ENCODE results near the gene PKD2L1. TPM values are rescaled to one million over a fixed set of nuclear protein-coding genes. Genes with fewer than 3 reads are reported as not detected.

Gene PKD2L1
- total and polyA plus RNA-seq, 2 donors (not counting 1 experiment from before 2014, with no cell fraction given), result 0.37 TPM; not detected in 1

GRCh38 chr10:100325158-100325557 lies 4.9 kb downstream of the PKD2L1 start:
- ChIA-PET CTCF (interaction anchor here (2.4 to 4.3 kb wide), 2 partner anchors 13 to 108 kb away, joined by 12 to 37 read pairs; no protein-coding TSS in a partner anchor), POLR2A (no interaction called here)
- peak overlapping the region in 1 of 2 donors; percentile 92 for H3K27ac ChIP-seq (ENCODE audit: low read length in 2 of 2)
- H3K27ac Mint-ChIP-seq, result peak overlapping the region; percentile 61
- H2AFZ ChIP-seq (ENCODE audit: insufficient read depth, low read depth, low read length, poor library complexity, severe bottlenecking), result no peak overlapping the region
- no peak for TF ChIP-seq EZH2 (IDR thresholded peaks at IDR 0.05; ENCODE audit: borderline replicate concordance, insufficient read depth, low read depth, low read length, poor library complexity, severe bottlenecking)
- TF ChIP-seq, protein P1, sequence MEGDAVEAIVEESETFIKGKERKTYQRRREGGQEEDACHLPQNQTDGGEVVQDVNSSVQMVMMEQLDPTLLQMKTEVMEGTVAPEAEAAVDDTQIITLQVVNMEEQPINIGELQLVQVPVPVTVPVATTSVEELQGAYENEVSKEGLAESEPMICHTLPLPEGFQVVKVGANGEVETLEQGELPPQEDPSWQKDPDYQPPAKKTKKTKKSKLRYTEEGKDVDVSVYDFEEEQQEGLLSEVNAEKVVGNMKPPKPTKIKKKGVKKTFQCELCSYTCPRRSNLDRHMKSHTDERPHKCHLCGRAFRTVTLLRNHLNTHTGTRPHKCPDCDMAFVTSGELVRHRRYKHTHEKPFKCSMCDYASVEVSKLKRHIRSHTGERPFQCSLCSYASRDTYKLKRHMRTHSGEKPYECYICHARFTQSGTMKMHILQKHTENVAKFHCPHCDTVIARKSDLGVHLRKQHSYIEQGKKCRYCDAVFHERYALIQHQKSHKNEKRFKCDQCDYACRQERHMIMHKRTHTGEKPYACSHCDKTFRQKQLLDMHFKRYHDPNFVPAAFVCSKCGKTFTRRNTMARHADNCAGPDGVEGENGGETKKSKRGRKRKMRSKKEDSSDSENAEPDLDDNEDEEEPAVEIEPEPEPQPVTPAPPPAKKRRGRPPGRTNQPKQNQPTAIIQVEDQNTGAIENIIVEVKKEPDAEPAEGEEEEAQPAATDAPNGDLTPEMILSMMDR (IDR thresholded peaks at IDR 0.05), result no peak
- H3K9me3 ChIP-seq (ENCODE audit: control extremely low read depth in 1 of 3, control insufficient read depth in 2 of 3, insufficient read depth in 1 of 3, low read length in 2 of 3), result no peaks in the 10 kb centered on the region
- ATAC-seq (ENCODE audit: low read depth), result no peak
- no peaks in the 10 kb centered on the region for H4K20me1 ChIP-seq (ENCODE audit: control insufficient read depth, insufficient read depth, low read length, poor library complexity, severe bottlenecking)
- no peaks in the 10 kb centered on the region for H3K9me3 Mint-ChIP-seq (ENCODE audit: insufficient read depth)
- intact Hi-C loops (cut with micrococcal nuclease), result no loop called here
- peaks cover 29% of the 10 kb centered on the region for H3K4me1 Mint-ChIP-seq
- peaks cover 0 to under 1% (median 0%) of the 10 kb centered on the region in 4 experiments for H3K27me3 ChIP-seq (replicated peaks in 1 of 4; ENCODE audit: control extremely low read depth in 1 of 4, control insufficient read depth in 3 of 4, insufficient read depth in 4 of 4, low read length in 3 of 4)
- WGBS (ENCODE audit: insufficient coverage), result 79% methylated on average over 5 of the region's 7 CpGs
- no peak for DNase-seq
- no peaks in the 10 kb centered on the region for H3K36me3 ChIP-seq (replicated peaks in 1 of 2; ENCODE audit: control extremely low read depth in 1 of 2, control insufficient read depth in 1 of 2, extremely low read depth in 1 of 2, insufficient read depth in 2 of 2, low read length in 1 of 2)
- H3K4me3 Mint-ChIP-seq, result no peak overlapping the region
- H3K4me2 ChIP-seq (replicated peaks; ENCODE audit: low read depth, low read length, poor library complexity, severe bottlenecking), result no peak overlapping the region
- H3K79me2 ChIP-seq (ENCODE audit: control insufficient read depth, insufficient read depth, low read length), result no peaks in the 10 kb centered on the region
- no peak overlapping the region for H3K4me3 ChIP-seq (ENCODE audit: control extremely low read depth in 1 of 5, extremely low read depth in 1 of 5, insufficient read depth in 1 of 5, low read depth in 2 of 5, low read length in 4 of 5)
- no peak overlapping the region for H3K9ac ChIP-seq (ENCODE audit: low read length)
- peaks cover 22 to 23% of the 10 kb centered on the region in 2 donors for H3K4me1 ChIP-seq (ENCODE audit: control insufficient read depth in 2 of 2, insufficient read depth in 2 of 2, low read length in 2 of 2)
- peaks cover 2% of the 10 kb centered on the region for H3K27me3 Mint-ChIP-seq

DNA sequence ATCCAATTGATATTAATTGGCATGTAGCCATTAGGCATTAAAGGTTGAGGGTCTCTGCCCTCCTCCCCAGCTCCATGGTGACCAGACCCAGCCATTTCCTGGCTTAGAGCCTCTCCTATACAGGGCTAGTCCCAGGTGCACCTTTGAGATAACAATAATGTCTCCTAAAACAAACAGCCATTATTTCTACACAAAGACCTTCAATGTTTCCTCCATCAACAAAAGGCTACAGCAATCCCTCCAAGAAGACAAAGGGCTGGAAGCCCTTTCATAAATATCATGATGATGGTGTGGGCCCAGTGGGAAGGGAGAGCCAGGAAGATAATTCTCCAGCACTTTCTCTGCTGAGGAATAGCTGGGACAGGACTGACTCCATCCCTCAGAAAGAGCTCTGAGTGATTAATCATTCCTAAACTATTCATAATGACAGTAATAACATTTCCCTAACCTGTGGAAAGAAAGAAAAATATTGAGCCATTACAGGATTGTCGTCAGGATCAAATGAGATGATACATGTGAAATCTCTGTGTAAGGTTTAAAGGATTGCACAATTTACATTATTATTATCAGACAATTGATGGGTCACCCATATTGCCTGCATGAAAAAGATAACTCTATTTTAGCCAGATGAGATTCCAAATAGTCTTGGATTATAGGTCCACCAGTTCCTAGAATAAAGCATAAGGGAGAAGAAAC lies 10.2 kb downstream of the PKD2L1 start:
- peaks cover 33% of the 10 kb centered on the region for H3K27me3 Mint-ChIP-seq
- no CpG with 5 or more reads among the region's 1 CpG for WGBS (ENCODE audit: insufficient coverage)
- POLR2A ChIA-PET, result no interaction called here
- no peak overlapping the region for H2AFZ ChIP-seq (ENCODE audit: insufficient read depth, low read depth, low read length, poor library complexity, severe bottlenecking)
- no peak overlapping the region for H3K27ac ChIP-seq (ENCODE audit: low read length in 2 of 2)
- H3K9ac ChIP-seq (ENCODE audit: low read length), result no peak overlapping the region
- CTCF ChIA-PET, result no interaction called here
- DNase-seq (no peak), ATAC-seq (ENCODE audit: low read depth) (no peak)
- H3K4me1 Mint-ChIP-seq, result no peaks in the 10 kb centered on the region
- no peaks in the 10 kb centered on the region for H3K79me2 ChIP-seq (ENCODE audit: control insufficient read depth, insufficient read depth, low read length)
- no peaks in the 10 kb centered on the region for H3K9me3 ChIP-seq (ENCODE audit: control extremely low read depth in 1 of 3, control insufficient read depth in 2 of 3, insufficient read depth in 1 of 3, low read length in 2 of 3)
- H3K36me3 ChIP-seq (replicated peaks in 1 of 2; ENCODE audit: control extremely low read depth in 1 of 2, control insufficient read depth in 1 of 2, extremely low read depth in 1 of 2, insufficient read depth in 2 of 2, low read length in 1 of 2), result no peaks in the 10 kb centered on the region
- H3K9me3 Mint-ChIP-seq (ENCODE audit: insufficient read depth), result no peaks in the 10 kb centered on the region
- intact Hi-C loops (cut with micrococcal nuclease), result no loop called here
- H3K27ac Mint-ChIP-seq, result no peak overlapping the region
- no peaks in the 10 kb centered on the region for H4K20me1 ChIP-seq (ENCODE audit: control insufficient read depth, insufficient read depth, low read length, poor library complexity, severe bottlenecking)
- peaks cover 0 to 18% (median 5%) of the 10 kb centered on the region in 4 experiments for H3K27me3 ChIP-seq (replicated peaks in 1 of 4; ENCODE audit: control extremely low read depth in 1 of 4, control insufficient read depth in 3 of 4, insufficient read depth in 4 of 4, low read length in 3 of 4)
- H3K4me1 ChIP-seq (ENCODE audit: control insufficient read depth in 2 of 2, insufficient read depth in 2 of 2, low read length in 2 of 2), result no peaks in the 10 kb centered on the region
- no peak overlapping the region for H3K4me3 Mint-ChIP-seq
- H3K4me3 ChIP-seq (ENCODE audit: control extremely low read depth in 1 of 5, extremely low read depth in 1 of 5, insufficient read depth in 1 of 5, low read depth in 2 of 5, low read length in 4 of 5), result no peak overlapping the region
- TF ChIP-seq, protein P1 (IDR thresholded peaks at IDR 0.05), result no peak
- TF ChIP-seq EZH2 (IDR thresholded peaks at IDR 0.05; ENCODE audit: borderline replicate concordance, insufficient read depth, low read depth, low read length, poor library complexity, severe bottlenecking), result no peak
- H3K4me2 ChIP-seq (replicated peaks; ENCODE audit: low read depth, low read length, poor library complexity, severe bottlenecking), result no peak overlapping the region

Measured in B cell (primary cell).